Heart left ventricle (tissue), 13 donors: ENCODE results near the gene TMEM156.

ENCODE experiments used
- CTCF ChIP-seq, 12 donors: fragments of 200-600 bp; sonication (generic) in 4 of 12; IDR thresholded peaks; one replicate each; pipeline versions ENCODE4 v1.5.0 to v1.8.0; 2018 to 2022; ENCODE audit warnings: antibody characterized with exemption in 12 of 12, mild to moderate bottlenecking in 5 of 12
- POLR2A ChIP-seq, 2 donors: fragments of 450-650 bp; IDR thresholded peaks; one replicate each; pipeline ENCODE4 v1.6.1; 2017; ENCODE audit warnings: antibody characterized with exemption in 2 of 2, mild to moderate bottlenecking in 2 of 2, moderate library complexity in 2 of 2
- donor health status: ischemic (EF 13 %, LVEDD 7.1; RV severe dilation, severe dysfunction).
- donor health status: DM: no; HTN: yes; CAD: no.
- donor health status: DM: no; HTN: no; CAD: no.
- donor health status: ischemic (EF 25% LVEDD 6.9; RV normal size, moderate dysfunction).
- donor health status: ischemic (EF 25% LVEDD 5.7; RV mildly dilated, moderate dysfunction).
- donor health status: ischemic (EF 35%, LVEDD 5.7; RV mildly dilated, moderate dysfunction).
- donor health status: nonischemic (EF 11% LVEDD 7.7; RV severe dilation, severe dysfunction).
- donor health status: DM: yes; HTN: yes; CAD: no.
- donor health status: PGD.
- donor health status: ischemic (EF 29% LVEDD 5.4; RV normal size, mild dysfunction).
- donor health status: nonischemic (EF 23%, LVEDD 6.1; RV moderate dilation, normal function).

GRCh38 chr4:38931125-38931524 lies 101.1 kb downstream of the TMEM156 start:
- TF ChIP-seq CTCF (IDR thresholded peaks at IDR 0.05) (no peak), POLR2A (IDR thresholded peaks at IDR 0.05) (no peak)
